SHP77 (cell line): ENCODE results near the gene ANXA4.

Source experiments
- DNase-seq, 2 experiments: peaks; one replicate each; lab custom pipeline; 2025; lab: John Stamatoyannopoulos, UW

The ANXA4 gene

DNA sequence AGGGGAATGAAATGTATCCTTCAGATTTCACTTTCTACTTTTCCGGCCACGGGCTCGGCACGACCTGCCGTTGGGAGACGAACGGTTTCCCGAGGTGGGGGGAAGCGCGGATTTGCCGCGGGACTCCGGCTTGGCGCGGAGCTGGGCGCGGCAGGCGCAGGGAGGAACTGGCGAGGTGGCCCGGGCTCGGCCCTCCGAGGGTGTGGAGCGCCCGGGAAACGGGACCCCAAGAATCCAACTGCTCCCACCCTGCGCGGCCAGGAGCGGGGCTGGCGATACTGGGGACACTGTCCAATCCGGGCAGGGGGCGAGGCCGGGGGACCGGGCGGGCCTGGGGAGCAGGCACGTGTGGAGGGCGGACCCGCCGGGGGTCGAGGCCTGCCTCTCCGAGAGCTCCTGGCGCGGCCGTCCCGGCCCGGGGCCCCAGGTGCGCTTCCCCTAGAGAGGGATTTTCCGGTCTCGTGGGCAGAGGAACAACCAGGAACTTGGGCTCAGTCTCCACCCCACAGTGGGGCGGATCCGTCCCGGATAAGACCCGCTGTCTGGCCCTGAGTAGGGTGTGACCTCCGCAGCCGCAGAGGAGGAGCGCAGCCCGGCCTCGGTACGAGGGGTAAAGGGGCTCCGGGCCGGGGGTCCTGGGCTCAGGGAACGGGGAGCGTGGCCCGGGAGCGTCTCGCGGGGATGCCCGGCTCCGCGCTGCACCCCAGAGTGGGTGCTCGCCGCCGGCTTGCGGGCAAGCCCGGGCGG is at the start of gene ANXA4:
ANXA4 (plus strand) TSS at position 560 of the 747 bp plus-strand sequence. CDS start 39,432 bp downstream, outside the sequence.
- peak; percentile 27 to 37 for DNase-seq

DNA sequence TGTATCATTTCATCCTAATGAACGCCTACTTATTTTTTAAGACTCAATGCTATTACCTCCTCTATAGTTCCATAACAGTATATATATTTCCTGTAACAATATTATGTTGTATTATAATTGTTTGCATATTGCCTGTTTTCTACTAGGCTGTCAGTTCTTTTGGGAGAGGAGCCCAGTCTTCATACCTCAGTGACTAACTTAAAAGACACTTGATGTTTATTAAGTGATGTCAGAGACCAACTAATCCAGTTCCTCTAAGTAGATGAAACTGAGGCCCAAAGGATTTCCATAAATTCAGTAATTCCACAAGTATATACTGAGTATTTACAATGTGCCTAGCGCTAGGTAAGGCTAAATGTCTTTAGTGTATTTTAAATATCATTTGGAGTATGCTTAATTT is 49.5 kb upstream of the ANXA4 start:
- no peak for DNase-seq

- no peak for DNase-seq
Observed at GRCh38 chr2:69693059-69693774, 48.7 kb upstream of the ANXA4 start.

DNA sequence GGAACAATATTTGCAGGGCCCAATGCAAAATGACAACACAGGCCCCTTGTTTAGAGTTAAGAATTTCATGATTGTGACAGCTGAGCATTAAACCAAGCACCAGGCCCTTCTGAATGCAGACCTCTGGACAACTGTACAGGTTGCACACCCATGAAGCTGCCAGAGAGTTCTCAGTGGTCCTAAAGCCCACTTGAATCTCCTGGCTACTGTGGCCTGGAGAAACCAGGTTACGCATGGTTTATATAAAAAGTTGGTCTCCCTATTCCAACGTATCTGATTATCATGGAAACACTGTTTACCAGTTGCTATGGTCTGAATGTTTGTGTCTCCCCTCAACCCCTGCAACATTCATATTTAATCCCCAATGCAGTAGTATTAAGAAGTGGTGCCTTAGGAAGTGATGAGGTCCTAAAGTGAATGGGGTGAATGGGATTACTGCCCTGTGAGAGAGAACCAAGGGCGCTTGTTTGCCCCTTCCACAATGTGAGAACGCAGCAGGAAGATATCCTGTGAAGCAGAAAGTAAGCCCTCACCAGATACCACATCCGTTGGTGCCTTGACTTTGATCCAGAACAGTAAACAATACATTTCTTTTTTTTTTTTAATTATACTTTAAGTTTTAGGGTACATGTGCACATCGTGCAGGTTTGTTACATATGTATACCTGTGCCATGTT is 48.0 kb upstream of the ANXA4 start:
- DNase-seq: no peak

- DNase-seq: no peak
Observed at GRCh38 chr2:69694894-69695849, 46.8 kb upstream of the ANXA4 start.

GRCh38 chr2:69695850-69696216 is 46.1 kb upstream of the ANXA4 start:
- DNase-seq: no peak

- DNase-seq: no peak
Observed at GRCh38 chr2:69700381-69700780, 41.6 kb upstream of the ANXA4 start.

DNA sequence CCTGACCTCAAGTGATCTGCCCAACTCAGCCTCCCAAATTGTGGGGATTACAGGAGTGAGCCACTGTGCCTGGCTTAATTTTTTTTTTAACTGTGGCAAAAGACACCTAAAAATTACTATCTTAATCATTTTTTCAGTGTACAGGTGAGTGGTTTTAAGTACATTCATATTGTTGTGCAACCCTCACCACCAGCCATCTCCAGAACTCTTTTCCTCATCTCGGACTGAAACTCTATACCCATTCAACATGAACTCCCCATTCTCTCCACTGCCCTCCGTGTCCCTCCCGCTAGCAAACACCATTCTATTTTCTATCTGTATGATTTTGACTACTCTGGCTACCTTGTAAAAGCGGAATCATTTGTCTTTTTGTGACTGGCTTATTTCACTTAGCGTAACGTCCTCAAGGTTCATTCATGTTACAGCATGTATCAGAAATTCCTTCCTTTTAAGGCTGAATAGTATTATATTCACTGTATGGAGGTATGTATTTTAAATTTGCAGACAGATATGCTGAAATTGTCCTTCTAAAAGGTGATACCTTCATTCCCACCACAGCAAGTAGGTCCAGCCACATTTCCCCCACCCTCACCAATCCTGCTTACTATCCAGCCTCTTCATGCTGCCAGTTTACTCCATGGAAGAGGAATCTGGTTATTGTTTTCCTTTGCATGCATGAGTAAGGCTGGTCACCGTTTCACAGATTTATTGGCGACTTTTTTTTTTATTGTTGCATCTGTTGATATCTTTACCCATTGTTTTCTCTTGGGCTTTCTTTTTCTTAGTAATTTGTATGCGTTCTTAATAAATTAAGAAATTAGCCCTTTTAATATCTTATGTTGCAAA is 40.6 kb upstream of the ANXA4 start:
- DNase-seq: no peak

- no peak for DNase-seq
Observed at GRCh38 chr2:69703189-69703588, 38.7 kb upstream of the ANXA4 start.

GRCh38 chr2:69704446-69704845 is 37.5 kb upstream of the ANXA4 start:
- DNase-seq: no peak

DNA sequence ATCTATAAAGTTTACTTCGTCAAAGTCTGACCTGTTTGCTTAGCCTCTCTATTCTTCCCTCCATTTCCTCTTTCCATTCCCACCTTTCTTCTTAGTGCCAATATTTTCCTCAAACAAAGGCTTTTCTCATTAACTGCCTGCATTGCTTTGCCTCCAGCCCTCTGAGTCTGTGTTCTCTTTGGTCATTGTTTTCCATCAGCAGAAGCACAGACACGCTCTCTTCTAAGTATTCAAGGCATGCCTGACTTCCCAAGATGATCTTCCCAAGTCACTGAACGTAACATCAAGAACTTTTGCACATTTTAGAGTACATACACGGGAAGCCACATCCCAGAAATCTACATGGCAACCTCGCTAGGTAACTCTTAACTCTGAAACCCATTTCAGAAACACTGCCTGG is 32.6 kb upstream of the ANXA4 start:
- DNase-seq: no peak

GRCh38 chr2:69711971-69712370 is 30.0 kb upstream of the ANXA4 start:
- no peak for DNase-seq

GRCh38 chr2:69714024-69714423 is 27.9 kb upstream of the ANXA4 start:
- no peak for DNase-seq

DNA sequence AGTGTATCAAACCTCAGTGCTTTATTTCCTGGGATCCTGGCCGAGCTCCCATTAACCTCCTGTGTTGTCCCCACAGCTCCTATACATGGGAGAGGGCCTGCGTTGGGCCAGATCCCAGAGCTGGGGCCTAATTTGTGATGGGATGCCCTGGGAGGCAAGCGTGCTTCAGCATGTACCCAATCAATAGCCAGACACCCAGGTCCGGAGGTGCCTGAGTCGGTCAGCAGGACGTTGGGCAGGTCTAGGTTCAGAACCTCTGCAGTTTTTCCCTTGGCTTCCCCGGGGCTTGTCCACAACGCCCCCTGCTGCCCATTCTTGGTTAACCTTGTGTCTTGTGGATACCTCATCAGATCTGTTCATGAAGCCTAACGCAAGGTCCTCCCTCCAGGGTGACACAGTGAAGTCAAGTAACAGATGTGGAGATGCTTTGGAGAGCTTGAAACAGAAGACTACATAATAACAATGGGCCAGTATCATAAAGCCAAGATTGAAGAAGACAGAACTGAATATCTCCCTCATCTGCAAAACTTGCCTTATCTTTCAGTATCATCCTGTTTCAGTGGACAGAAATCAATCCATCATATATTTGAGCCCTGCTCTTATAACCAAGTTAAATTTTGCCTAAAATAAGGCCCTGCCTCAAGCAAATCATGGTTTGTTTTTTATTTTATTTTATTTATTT is 27.3 kb upstream of the ANXA4 start:
- DNase-seq: peak; percentile 32 to 63

DNA sequence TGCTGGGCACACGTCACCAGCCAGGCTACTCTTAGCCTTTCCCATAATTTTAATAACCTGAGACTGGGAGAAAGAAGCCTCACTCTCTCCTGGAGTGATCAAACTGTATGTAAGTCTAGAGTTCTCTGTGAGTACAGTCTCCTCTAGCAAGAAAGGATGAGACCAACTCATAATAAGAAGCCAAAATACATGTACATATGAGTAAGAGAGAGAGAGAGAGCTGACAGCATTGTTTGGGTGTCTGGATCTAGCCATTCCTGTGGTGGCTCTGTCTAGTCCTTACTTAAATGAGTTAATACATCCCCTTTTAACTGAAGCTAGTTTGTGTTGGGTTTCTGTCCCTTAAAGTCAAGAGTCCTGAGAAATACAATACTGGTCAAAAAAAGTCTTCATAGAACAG is 26.0 kb upstream of the ANXA4 start:
- no peak for DNase-seq

DNA sequence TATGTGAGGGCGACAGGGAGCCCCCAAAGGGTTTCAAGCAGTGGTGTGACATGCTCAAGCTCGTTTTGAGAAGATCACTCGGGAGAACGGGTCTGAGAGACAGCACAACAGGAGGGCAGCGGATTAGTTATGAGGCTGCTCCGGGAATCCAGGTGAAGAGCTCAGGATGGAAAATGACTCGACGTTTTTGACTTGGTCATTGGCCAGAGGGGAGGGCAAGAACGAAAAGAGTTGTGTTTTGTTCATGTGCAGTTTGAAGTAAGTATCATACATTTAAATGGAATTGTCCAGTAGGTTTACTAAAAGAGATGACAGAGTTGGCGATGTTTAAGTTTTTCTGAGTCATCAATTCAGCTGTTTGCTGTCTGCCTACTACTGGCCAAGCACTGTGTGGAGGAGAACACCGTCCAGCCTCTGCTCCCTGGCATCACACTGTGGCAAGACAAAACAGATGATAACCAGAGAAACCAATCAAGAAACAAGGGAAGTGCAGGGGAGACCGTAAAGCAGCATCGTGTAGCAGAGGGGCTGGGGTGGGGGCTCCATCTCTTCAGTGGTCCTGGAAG is 25.3 kb upstream of the ANXA4 start:
- no peak for DNase-seq

- DNase-seq: no peak
Observed at GRCh38 chr2:69717186-69717585, 24.7 kb upstream of the ANXA4 start.

GRCh38 chr2:69717861-69718273 is 24.1 kb upstream of the ANXA4 start:
- DNase-seq: no peak

- no peak for DNase-seq
Observed at GRCh38 chr2:69718338-69718965, 23.5 kb upstream of the ANXA4 start.

- DNase-seq: no peak
Observed at GRCh38 chr2:69720404-69720803, 21.5 kb upstream of the ANXA4 start.
